Measurements from ENCODE around the gene TFF3.

The TFF3 gene

DNA sequence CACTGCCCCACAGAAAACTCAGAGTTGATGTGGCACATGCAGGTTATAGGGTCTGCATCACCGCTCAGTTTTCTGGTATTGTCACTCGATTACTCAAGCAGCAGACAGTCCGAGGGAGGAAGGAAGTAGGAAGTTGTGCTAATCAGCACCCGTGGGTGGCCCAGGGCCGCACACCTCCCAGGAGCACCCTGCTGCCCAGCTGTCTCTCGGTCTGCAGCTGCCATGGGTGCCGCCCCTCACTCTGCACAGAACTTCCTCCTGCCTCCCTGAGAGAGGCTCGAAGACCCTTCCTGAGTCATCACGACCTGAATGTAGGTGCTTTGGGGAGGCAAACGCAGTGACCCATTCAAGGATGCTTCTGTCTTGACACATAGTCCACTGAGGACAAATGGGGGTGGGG, 4.2 kb upstream of the TFF3 start:
- DNase-seq = no peak

DNA sequence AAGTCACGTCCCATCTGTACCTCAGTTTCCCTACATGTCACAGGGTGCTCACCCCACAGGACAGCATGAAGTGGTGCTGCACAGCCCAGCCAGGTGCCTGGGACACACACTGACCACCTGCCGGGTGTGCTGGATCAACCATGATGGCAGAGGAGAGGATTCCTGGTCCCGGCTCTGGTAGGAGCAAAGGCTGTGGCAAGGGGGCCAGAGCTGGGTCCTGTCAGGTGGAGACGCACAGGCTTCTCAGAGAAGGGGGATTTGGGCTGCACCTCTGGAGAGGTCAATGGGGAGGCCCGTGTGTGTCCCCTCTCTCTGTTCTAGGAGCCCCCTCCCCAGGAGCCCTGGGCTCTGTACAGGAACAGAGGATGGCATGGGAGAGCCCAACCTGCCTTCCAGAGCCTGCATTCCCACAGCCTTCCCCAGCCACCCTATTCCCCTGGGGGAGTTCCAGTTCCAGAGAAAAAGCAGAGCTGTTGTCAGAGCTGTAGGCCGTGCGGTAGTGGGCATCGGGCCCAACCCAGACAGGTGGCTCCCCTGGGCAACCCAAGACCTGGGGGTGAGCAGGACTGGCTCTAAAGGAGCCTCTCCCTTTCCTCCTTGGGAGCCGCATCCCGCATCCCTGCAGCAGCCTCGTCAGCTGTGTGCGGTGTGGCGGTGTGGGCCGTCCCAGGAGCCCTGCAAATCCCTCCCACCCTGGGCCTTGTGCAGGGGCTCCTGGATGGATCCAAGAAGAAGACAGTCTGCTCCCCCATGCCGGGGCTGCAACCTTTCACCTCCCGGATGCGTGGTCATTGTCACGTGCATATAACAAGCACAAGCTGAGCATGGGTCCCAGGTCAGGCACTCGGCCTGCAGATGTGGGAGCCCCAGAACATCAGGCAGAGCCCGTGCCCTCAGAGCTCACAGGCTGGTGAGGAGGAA, 2.9 kb upstream of the TFF3 start:
- no peak for DNase-seq

GRCh38 chr21:42317341-42317741, 2.1 kb upstream of the TFF3 start:
- DNase-seq = no peak

DNA sequence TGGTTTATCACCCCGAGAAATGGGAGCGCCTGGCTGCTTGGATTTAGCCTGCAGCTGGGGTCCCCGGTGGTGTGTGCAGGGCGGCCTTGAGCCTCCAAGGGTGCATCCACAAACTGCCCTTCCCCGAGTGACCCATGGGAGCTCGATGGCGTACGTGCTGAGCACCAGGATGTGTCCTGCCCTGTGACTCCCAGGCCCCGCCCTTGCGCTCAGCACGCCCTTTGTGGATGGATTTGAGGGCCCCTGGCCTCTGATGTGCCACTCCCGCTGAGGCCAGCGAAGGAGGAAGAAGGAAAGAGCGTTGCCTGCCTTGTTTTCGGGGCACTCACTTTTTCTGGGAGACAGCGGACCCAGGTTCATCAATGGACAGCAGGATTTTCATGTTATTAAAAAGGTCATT, 1.7 kb upstream of the TFF3 start:
- DNase-seq = no peak

GRCh38 chr21:42314616-42315295, 453 bp downstream of the TFF3 start:
- DNase-seq = no peak

GRCh38 chr21:42313501-42313969, 1.7 kb downstream of the TFF3 start:
- no peak for DNase-seq

DNA sequence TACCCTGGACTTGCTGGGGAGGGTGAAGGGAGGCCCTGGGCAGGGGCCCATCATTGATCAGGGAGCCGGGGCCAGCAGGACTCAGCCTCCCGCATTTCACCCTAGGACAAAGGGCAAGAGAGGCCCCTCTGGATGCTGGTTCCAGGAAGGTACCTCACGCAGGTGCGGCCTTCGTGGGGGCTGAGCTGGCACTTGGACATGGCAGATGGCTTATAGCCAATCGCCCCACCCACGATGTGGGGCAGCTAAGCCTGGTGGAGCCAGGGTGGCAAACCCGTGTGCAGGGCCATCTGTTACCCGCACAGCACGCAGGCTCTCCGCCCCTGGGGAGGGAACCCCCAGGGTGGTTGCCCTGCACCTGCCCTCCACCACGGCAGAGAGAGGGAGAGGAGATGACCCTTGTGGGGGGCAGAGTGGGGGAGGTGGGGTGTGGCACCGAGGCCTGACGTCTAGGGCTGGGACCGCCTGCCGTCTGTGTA, 2.5 kb downstream of the TFF3 start:
- no peak for DNase-seq

DNA sequence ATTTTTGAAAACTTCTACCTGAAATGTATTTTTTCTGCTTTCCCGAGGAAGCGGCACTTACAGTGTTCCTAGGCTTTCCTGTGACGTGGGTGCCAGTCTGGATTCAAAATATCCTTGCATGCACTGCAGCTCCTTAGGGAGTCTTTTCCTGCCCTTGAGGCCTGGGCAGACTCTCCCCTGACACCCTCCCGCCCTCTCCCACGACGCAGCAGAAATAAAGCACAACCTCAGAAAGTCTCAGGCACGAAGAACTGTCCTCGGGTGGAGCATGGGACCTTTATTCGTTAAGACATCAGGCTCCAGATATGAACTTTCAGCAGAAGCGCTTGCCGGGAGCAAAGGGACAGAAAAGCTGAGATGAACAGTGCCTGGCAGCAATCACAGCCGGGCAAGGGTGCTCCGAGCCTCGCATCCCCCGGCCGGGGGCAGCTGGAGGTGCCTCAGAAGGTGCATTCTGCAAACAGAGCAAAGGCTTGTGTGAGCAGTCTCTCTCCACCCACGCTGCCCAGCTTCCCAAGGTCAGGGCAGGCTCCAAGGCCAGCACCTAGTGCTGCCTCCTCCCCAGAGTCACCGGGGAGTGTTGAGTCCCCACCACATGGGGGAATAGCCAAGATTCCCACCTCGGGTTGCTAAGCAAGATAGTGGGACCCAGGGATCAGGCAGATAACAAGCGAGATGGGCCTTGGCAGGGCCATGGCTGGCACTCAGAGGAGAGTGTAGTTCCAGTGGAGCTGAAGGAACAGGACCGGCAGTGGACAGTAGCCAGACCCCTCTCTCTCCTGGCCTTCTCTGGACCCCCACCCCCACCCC, 3.2 kb downstream of the TFF3 start:
- DNase-seq = no peak

- DNase-seq = no peak
Measured at GRCh38 chr21:42311160-42311559, 4.0 kb downstream of the TFF3 start.

DNA sequence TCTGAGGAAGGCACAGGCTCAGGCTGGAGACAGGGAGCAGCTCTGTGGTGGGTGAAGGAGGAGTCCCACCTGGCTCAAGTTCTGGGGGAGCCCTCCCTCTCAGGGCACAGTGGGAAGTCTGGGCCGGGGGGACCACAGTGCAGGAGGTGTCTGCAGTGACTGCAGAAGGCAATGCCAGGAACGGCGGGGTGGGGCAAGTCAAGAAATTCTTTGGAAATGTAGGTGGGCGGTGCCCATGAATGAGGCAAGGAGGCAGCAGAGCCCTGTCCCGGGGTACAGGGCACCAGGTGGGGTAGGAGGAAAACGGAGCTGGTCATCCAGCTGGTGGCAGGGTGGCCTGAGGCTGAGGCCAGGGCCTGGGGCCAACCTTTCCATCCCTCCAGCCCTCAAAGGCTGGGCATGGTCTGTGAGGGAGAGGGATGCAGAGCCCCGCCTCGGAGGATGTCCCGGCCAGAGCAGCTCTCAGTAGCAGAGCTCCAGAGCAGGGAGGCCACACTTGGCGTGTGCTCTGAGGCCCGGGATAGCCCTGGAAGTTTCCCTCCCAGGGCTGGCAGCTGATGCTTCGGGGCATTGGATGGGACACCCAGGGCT, 4.7 kb downstream of the TFF3 start:
- DNase-seq = no peak

DNA sequence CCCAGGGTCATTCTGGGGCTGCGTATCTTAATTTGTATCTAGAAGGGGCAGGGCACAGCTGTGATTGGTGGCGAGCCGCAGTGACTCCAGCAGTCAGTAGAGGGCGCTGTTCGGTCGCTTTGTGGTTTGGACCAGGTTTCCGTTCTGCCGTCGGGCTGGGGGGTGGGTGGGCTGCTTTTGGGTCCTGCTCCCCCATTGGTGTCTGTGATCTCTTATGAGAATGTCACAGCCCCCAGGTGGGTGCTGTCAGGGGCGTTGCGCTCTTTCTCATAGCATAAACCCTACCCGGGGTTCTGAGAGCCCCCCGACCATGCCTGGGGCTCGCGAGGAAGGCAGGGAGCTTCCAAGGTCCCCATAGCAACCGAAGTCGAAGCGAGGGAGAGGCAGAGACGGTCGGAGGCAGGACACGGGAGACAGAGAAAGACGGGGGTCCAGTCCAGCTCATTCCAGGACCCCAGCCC, 5.4 kb downstream of the TFF3 start:
- DNase-seq = no peak

- no peak for DNase-seq
Measured at GRCh38 chr21:42308914-42309752, 6.1 kb downstream of the TFF3 start.

DNA sequence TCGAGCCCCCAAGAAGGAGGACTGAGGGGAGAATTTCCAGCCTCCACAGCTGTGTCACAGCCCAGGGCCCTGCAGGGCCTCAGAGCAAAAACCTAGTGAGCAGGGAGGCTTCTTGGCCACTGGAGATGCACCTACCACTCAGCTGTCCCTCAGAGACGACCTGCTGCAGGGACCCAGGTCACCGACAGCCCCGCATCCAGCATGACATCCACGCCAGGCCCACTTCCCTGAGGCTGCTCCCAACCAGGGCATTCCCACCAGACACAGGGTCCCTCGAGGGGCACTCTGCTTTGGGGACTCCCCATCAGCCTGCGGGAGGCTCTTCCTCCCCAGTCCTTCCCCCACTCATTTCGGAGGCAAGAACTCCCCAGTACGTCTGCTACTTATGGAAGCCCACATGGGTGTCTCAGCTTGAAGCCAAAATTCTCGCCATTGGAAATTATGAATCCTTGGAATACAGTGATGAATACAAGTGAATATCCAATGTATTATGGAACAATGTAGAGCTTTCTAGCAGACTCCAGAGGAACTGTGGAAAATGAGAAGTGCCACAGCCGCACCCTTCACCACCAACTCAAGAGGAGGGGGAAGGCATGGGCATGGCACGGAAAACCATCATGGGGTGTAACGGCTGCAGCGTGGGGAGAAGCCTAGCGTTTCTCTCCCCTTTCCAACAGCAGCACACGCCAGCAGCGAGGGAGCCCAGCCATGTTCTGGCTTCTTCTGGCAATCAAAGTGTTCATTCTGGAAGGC, 6.9 kb downstream of the TFF3 start:
- no peak for DNase-seq

DNA sequence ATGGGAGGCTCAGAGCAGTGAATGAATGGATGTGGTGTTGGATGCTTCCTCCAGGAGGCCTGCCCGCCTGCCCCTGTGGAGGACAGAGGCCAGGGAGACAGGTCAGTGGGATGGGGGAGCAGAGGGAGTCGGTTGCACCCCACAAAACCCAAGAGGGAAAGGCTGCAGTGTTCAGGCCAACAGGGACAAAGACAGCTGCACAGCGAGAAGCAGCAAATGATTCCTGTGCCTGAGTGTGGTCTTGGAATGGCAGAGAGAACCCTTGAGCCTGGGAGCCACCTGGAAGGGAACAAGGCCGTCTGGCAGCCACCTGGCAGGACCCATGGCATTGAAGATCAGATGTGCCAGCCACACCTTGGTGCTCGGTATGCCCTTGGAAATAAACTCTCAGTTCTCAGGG, 8.1 kb downstream of the TFF3 start:
- no peak for DNase-seq

DNA sequence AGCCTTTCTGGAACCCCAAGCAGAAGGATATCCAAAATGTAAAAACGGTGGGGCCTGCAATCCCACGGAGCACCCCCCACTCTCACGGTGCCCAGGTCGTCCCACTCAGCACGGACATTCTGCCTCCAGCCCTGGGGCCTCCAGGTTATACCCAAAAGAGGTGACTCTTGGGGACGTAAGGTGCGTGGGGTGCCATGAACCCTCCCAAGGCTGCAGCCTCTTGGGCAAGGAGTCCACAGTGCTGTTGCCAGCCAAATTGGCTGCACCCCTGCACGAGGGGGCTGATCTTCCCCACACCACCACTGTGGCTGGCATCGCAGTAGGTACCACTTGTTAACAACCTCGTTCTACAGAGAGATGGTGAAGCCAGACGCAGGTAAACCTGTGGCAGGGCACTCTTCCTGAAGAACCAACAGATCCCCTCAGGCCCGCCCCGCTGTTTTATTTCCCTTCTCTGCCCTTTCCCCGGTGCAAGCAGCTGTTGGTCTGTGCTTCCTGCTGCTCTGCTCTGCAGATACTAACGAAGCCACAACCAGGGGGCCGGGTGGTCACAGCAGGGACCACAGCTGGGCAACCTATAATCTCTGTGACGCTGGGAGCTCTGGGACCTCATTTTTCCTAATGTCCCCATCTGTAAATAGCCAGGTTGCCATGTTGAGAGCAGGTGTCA, 8.7 kb downstream of the TFF3 start:
- no peak for DNase-seq

DNA sequence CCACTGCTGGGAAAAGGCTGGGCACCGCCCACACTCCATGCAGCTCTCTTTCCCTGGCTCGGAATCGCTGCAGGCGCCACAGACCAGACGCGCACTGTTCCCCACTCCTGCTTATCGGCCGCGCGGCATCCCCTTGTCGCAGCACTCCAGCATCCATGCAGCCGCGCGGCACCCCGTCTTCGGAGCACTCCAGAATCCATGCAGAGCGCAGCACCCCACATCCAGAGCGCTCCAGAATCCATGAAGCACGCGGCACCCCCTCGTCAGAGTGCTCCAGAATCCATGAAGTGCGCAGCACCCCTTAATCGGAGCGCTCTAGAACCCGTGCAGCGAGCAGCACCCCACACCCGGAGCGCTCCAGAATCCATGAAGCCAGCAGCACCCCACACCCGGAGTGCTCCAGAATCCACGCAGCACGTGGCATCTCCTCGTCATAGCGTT, 9.5 kb downstream of the TFF3 start:
- no peak for DNase-seq

- DNase-seq = no peak
Measured at GRCh38 chr21:42304556-42305454, 10.4 kb downstream of the TFF3 start.

DNA sequence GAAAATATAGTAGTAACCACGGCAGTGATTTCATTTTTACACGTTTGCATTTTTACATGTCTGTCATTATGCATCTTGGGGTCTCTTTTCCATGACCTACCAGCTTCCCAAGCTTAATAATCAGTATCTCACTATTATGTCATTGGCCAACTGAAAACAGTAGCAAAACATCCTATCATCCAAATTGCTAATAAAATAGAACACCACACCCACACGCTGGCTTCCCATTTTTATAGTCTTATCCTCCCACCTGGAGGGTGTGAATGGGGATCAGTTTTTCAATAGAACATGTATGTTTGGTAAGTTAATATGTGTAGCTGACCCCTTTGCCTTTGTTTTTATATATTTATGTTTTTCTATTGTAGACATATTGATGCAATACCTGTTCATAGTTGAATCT, 11.8 kb downstream of the TFF3 start:
- no peak for DNase-seq

DNA sequence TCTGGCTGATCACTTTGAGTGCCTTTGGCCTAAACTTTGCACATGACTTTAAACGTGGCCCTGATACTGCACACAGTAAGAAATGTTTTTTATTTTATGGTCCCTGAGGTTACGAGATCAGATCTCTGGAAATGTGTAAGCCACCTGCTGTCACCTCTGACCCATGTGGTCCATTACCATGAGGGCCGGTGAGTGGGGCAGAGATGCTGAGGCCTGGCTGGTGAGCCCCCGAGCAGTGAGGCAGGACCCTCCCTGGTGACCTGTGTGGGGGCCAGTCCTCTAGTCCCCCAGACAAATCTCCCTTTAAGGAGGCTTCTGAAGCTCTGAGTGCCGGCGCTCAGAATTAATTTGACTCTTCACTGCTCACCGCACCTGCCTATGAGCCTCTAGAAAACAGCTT, 12.4 kb downstream of the TFF3 start:
- no peak for DNase-seq
